Neural cell (in vitro differentiated cells): ENCODE data around the gene ABHD17C. TPM values are rescaled to one million over a fixed set of nuclear protein-coding genes. Genes with fewer than 3 reads are reported as not detected.

Experiments used
- H2AFZ ChIP-seq: fragments of 200-600, 300-800 bp; sonication (generic), shearing (Covaris generic); 2 replicates; pipeline ENCODE4 v1.6.0; 2014; ENCODE audit warnings: low read depth, mild to moderate bottlenecking, antibody characterized with exemption, low read length, moderate library complexity
- H3F3A ChIP-seq: fragments of 200-600 bp; shearing (Covaris generic); 2 replicates; pipeline ENCODE4 v1.6.1; 2016; ENCODE audit warnings: mild to moderate bottlenecking, moderate library complexity, mixed read lengths, antibody characterized with exemption, low read length; ENCODE audit not compliant: insufficient read depth, poor library complexity, severe bottlenecking
- H3K27ac ChIP-seq: fragments of 200-600, 300-800 bp; sonication (generic), shearing (Covaris generic); 2 replicates; pipeline ENCODE4 v1.5.1; 2014; ENCODE audit warnings: mild to moderate bottlenecking, low read length, moderate library complexity
- H3K27me3 ChIP-seq: fragments of 300-800, 200-600 bp; sonication (generic), shearing (Covaris generic); 2 replicates; pipeline ENCODE4 v1.6.0; 2014; ENCODE audit warnings: mild to moderate bottlenecking, low read depth, low read length, moderate library complexity; ENCODE audit not compliant: insufficient read depth
- H3K36me3 ChIP-seq: fragments of 300-800, 200-600 bp; sonication (generic), shearing (Covaris generic); 2 replicates; pipeline ENCODE4 v1.5.1; 2014; ENCODE audit warnings: mild to moderate bottlenecking, antibody characterized with exemption, low read length, moderate library complexity; ENCODE audit not compliant: insufficient read depth
- H3K4me2 ChIP-seq: fragments of 300-800, 200-600 bp; sonication (generic), shearing (Covaris generic); 2 replicates; pipeline ENCODE4 v1.6.0; 2014; ENCODE audit warnings: mild to moderate bottlenecking, low read length
- H3K4me3 ChIP-seq: fragments of 300-800, 200-600 bp; sonication (generic), shearing (Covaris generic); 2 replicates; pipeline ENCODE4 v1.5.1; 2014; ENCODE audit warnings: mild to moderate bottlenecking, low read length, moderate library complexity
- H3K79me2 ChIP-seq: fragments of 200-600 bp; shearing (Covaris generic); replicated peaks from 2 replicates; pipeline ENCODE4 v1.6.0; 2014; ENCODE audit warnings: mild to moderate bottlenecking, low read length, moderate library complexity; ENCODE audit not compliant: insufficient read depth
- H3K9ac ChIP-seq: fragments of 300-800, 200-600 bp; sonication (generic), shearing (Covaris generic); 2 replicates; pipeline ENCODE4 v1.6.1; 2016; ENCODE audit warnings: mild to moderate bottlenecking, low read length, mixed read lengths
- H3K9me2 ChIP-seq: fragments of 200-600 bp; shearing (Covaris generic); 2 replicates; pipeline ENCODE4 v1.6.1; 2016; ENCODE audit warnings: mild to moderate bottlenecking, low read length, mixed read lengths; ENCODE audit not compliant: insufficient read depth
- H3K9me3 ChIP-seq: fragments of 200-600, 300-800 bp; sonication (generic), shearing (Covaris generic); 2 replicates; pipeline ENCODE4 v1.6.1; 2016; ENCODE audit warnings: mild to moderate bottlenecking, mixed run types, low read length, moderate library complexity, mixed read lengths
- H4K20me1 ChIP-seq: fragments of 200-600 bp; shearing (Covaris generic); 2 replicates; pipeline ENCODE4 v1.6.1; 2016; ENCODE audit warnings: mild to moderate bottlenecking, mixed run types; ENCODE audit not compliant: insufficient read depth
- CTCF ChIP-seq: fragments of 450-650 bp; IDR thresholded peaks from 2 replicates; pipeline ENCODE4 v1.5.1; 2014; ENCODE audit warnings: antibody characterized with exemption, mild to moderate bottlenecking, moderate library complexity; ENCODE audit not compliant: poor library complexity, severe bottlenecking
- EP300 ChIP-seq: fragments of 450-650 bp; conservative IDR thresholded peaks from 2 replicates; pipeline ENCODE4 v1.6.1; 2014; ENCODE audit warnings: antibody characterized with exemption, mild to moderate bottlenecking, moderate library complexity; ENCODE audit not compliant: poor library complexity, severe bottlenecking
- EZH2 ChIP-seq: fragments of 200-600, 300-800 bp; shearing (Covaris generic), sonication (generic); IDR thresholded peaks from 2 replicates; pipeline ENCODE4 v1.6.1; 2014; ENCODE audit warnings: antibody characterized with exemption, low read length, borderline replicate concordance, mild to moderate bottlenecking; ENCODE audit not compliant: insufficient read depth, poor library complexity, severe bottlenecking
- MXI1 ChIP-seq: fragments of 450-650 bp; conservative IDR thresholded peaks from 2 replicates; pipeline ENCODE4 v1.6.1; 2014; ENCODE audit warnings: antibody characterized with exemption, mild to moderate bottlenecking; ENCODE audit not compliant: poor library complexity, severe bottlenecking
- POLR2AphosphoS5 ChIP-seq: IDR thresholded peaks from 2 replicates; pipeline ENCODE4 v1.6.1; 2012
- RAD21 ChIP-seq: fragments of 450-650 bp; conservative IDR thresholded peaks from 2 replicates; pipeline ENCODE4 v1.6.1; 2014; ENCODE audit warnings: antibody characterized with exemption, mild to moderate bottlenecking, moderate library complexity
- REST ChIP-seq: IDR thresholded peaks from 2 replicates; pipeline ENCODE4 v1.6.1; 2012; ENCODE audit warnings: borderline replicate concordance
- SMC3 ChIP-seq: fragments of 450-650 bp; conservative IDR thresholded peaks from 2 replicates; pipeline ENCODE4 v1.6.1; 2014; ENCODE audit warnings: antibody characterized with exemption, mild to moderate bottlenecking, moderate library complexity; ENCODE audit not compliant: poor library complexity
- TAF1 ChIP-seq: IDR thresholded peaks from 2 replicates; pipeline ENCODE4 v1.6.1; 2012; ENCODE audit warnings: low read depth
- polyA plus RNA-seq: library from polyadenylated mRNA; depleted of rRNA; stranded (reverse); fragments of >200 nt; gene quantifications from 2 replicates; pipeline ENCODE4 v1.2.3, GENCODE V29; 2014

The ABHD17C gene
- polyA plus RNA-seq, 1 donor from 2014 or later, result 18.3 TPM

GRCh38 chr15:80727196-80727595, 32.1 kb downstream of the ABHD17C start:
- H4K20me1 ChIP-seq, result no peaks in the 10 kb centered on the region
- H3K27me3 ChIP-seq, result no peaks in the 10 kb centered on the region
- no peaks in the 10 kb centered on the region for H3K36me3 ChIP-seq
- H3K9me2 ChIP-seq, result no peaks in the 10 kb centered on the region
- H3K4me3 ChIP-seq, result no peak overlapping the region
- H3K9ac ChIP-seq, result no peak overlapping the region
- peaks cover 3% of the 10 kb centered on the region for H3F3A ChIP-seq
- H3K27ac ChIP-seq, result no peak overlapping the region
- peaks cover 6% of the 10 kb centered on the region for H3K79me2 ChIP-seq
- H3K4me2 ChIP-seq, result no peak overlapping the region
- no peak overlapping the region for H2AFZ ChIP-seq
- no peaks in the 10 kb centered on the region for H3K9me3 ChIP-seq
- no peak for TF ChIP-seq CTCF
- TF ChIP-seq TAF1, result no peak
- TF ChIP-seq REST, result no peak
- TF ChIP-seq MXI1, result no peak
- no peak for TF ChIP-seq RAD21
- no peak for TF ChIP-seq SMC3
- no peak for TF ChIP-seq POLR2AphosphoS5
- TF ChIP-seq EZH2, result no peak
- TF ChIP-seq EP300, result no peak

- Histone ChIP-seq H3K4me2 (no peak overlapping the region), H3K27ac (no peak overlapping the region), H3K79me2 (peaks cover 6% of the 10 kb centered on the region)
Observed at GRCh38 chr15:80727596-80727995, 32.5 kb downstream of the ABHD17C start.

More at GRCh38 chr15:80727596-80727995, 32.5 kb downstream of the ABHD17C start:
- Histone ChIP-seq H3K36me3 (no peaks in the 10 kb centered on the region), H3K9me2 (no peaks in the 10 kb centered on the region), H3K4me3 (no peak overlapping the region), H3K9ac (no peak overlapping the region), H3K27me3 (no peaks in the 10 kb centered on the region), H3K9me3 (no peaks in the 10 kb centered on the region), H4K20me1 (no peaks in the 10 kb centered on the region), H3F3A (peaks cover 3% of the 10 kb centered on the region), H2AFZ (no peak overlapping the region)
- no peak for TF ChIP-seq CTCF
- TF ChIP-seq SMC3, result no peak
- no peak for TF ChIP-seq REST
- no peak for TF ChIP-seq TAF1
- no peak for TF ChIP-seq MXI1
- TF ChIP-seq RAD21, result no peak
- no peak for TF ChIP-seq EP300
- no peak for TF ChIP-seq POLR2AphosphoS5
- no peak for TF ChIP-seq EZH2
